Measurements from ENCODE around the gene DLK2.

The DLK2 gene

DNA sequence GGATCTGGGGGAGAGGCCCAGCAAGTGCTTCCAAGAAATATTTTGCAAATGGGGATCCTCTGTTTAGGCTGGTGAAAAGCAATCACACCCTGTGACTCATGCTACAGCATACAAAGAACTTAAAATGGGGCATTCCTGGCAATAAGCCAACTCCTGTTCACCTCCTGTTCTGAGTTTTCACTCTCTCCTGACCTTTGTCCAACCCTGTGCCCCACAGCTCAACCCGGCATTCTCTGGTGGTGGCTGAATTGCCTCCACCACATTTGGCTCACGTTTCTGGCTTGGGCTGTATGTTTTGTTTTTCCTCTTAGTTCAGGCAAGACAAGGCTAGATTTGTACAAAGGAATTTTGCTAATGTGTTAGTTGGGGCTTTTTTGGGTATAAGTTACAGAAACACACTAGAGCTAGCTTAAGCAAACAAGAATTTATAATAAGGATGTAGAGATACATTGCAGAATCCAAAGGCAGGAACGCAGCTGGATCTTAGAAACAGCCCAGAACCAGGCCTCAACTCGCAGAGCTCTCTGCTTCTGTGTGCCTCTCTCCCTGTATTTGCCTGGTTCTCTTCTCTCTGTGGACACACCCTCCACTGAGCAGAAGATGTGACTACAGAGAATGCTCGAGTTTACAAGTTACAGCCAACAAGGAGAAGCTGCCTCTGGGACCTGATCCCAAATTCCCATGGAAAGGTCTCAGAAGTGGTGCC, 18.6 kb downstream of the DLK2 start:
- peaks cover 38% of the 10 kb centered on the region for H3K36me3 ChIP-seq (ENCODE audit: control insufficient read depth, insufficient read depth, low read length)

DNA sequence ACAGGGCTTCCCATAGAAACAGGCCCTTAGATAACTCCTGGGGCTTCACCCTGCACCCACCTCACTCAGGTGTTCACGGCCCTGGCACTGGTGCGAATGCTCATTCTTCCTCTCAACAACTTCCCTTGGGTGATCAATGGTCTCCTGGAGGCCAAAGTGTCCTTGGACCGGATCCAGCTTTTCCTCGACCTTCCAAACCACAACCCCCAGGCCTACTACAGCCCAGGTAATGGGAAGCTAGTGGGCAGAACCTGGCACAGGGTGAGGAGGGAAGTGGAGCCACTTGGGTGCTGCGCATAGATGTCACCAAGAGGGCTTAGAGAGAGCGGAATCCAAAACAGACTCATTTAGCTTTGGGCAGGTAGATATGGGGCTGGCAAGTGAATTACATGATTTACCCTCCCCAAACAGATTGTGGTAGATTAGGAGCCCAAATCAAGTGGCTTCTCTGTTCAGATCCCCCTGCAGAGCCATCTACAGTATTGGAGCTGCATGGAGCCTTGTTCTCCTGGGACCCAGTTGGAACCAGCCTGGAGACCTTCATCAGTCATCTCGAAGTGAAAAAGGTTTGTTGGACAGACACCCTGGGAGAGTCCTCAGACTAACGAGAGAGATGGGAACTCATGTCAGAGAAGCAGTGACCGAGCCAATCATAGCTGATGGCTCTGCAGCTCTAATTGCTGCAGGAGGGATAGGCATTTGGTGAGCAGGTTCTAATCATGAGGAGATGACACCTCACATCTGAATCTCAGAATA, 19.5 kb downstream of the DLK2 start:
- Histone ChIP-seq H3K27me3 (ENCODE audit: control insufficient read depth, insufficient read depth, low read length) (no peaks in the 10 kb centered on the region), H3K9ac (ENCODE audit: low read length) (no peak overlapping the region), H3K4me3 (ENCODE audit: low read depth, low read length) (no peak overlapping the region), H3K4me1 (ENCODE audit: control insufficient read depth, insufficient read depth, low read length) (no peaks in the 10 kb centered on the region), H3K36me3 (ENCODE audit: control insufficient read depth, insufficient read depth, low read length) (peaks cover 34% of the 10 kb centered on the region), H3K27ac (ENCODE audit: low read depth, low read length) (no peak overlapping the region), H3K9me3 (ENCODE audit: control insufficient read depth, insufficient read depth, low read depth, low read length) (no peaks in the 10 kb centered on the region)

More for the DNA sequence above, 18.6 kb downstream of the DLK2 start:
- Histone ChIP-seq H3K4me3 (ENCODE audit: low read depth, low read length) (no peak overlapping the region), H3K27ac (ENCODE audit: low read depth, low read length) (no peak overlapping the region), H3K9me3 (ENCODE audit: control insufficient read depth, insufficient read depth, low read depth, low read length) (no peaks in the 10 kb centered on the region), H3K27me3 (ENCODE audit: control insufficient read depth, insufficient read depth, low read length) (no peaks in the 10 kb centered on the region), H3K4me1 (ENCODE audit: control insufficient read depth, insufficient read depth, low read length) (no peaks in the 10 kb centered on the region), H3K9ac (ENCODE audit: low read length) (no peak overlapping the region)

DNA sequence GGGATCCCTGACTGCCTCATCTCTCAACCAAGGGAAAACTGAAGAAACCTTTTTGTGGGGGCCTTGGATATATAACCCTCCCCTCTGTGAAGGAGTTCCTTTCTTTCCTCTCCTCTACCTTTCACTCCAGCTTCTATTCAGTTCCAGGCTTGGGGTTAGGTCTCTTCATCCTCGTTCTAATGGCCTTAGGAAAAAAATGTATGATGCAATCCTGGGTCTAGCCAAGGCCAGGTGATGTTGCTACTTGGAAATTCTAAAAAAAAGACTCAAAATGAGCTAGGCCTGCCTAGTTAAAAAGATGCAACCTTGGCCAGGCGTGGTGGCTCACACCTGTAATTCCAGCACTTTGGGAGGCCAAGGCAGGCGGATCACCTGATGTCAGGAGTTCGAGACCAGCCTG, 20.4 kb downstream of the DLK2 start:
- no peak overlapping the region for H3K9ac ChIP-seq (ENCODE audit: low read length)

DNA sequence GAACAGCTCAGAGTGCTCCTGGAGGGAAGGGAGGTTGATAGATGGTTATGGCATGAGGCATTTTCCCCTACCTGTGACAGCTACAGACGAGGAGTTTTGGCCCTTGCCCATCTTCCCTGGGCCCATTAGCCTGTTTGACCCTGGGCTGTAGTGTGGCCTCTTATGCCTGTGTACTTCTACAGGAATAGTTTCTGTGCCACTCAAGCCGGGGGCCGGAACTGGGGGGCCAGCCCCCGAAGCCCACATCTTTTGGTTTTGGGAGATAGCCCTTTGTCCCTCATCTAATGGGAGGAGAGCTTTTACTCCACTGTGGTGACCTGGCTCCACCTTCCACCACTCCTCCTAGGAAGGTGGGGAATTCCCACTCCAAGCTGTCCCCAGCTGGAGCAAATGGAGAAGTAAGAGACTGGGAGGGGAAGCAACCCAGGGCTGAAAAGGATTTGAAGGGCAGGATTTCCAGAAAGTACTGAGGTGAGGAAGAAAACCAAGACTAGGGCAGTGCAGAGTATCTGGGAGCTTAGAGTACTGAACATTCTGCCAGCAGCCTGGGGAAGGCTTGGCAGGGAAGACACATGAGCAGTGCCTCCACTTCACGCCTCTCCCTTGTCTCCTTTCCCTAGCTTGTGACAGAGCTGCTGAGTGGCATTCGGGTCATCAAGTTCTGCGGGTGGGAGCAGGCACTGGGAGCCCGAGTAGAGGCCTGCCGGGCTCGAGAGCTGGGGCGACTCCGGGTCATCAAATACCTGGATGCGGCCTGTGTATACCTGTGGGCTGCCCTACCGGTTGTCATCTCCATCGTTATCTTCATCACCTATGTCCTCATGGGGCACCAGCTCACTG, 21.1 kb downstream of the DLK2 start:
- no peaks in the 10 kb centered on the region for H3K27me3 ChIP-seq (ENCODE audit: control insufficient read depth, insufficient read depth, low read length)
- H3K9me3 ChIP-seq (ENCODE audit: control insufficient read depth, insufficient read depth, low read depth, low read length), result no peaks in the 10 kb centered on the region

More for the DNA sequence above, 20.4 kb downstream of the DLK2 start:
- peaks cover 31% of the 10 kb centered on the region for H3K36me3 ChIP-seq (ENCODE audit: control insufficient read depth, insufficient read depth, low read length)
- no peak overlapping the region for H3K27ac ChIP-seq (ENCODE audit: low read depth, low read length)
- H3K4me3 ChIP-seq (ENCODE audit: low read depth, low read length), result no peak overlapping the region
- H3K27me3 ChIP-seq (ENCODE audit: control insufficient read depth, insufficient read depth, low read length), result no peaks in the 10 kb centered on the region
- H3K4me1 ChIP-seq (ENCODE audit: control insufficient read depth, insufficient read depth, low read length), result no peaks in the 10 kb centered on the region
- no peaks in the 10 kb centered on the region for H3K9me3 ChIP-seq (ENCODE audit: control insufficient read depth, insufficient read depth, low read depth, low read length)

DNA sequence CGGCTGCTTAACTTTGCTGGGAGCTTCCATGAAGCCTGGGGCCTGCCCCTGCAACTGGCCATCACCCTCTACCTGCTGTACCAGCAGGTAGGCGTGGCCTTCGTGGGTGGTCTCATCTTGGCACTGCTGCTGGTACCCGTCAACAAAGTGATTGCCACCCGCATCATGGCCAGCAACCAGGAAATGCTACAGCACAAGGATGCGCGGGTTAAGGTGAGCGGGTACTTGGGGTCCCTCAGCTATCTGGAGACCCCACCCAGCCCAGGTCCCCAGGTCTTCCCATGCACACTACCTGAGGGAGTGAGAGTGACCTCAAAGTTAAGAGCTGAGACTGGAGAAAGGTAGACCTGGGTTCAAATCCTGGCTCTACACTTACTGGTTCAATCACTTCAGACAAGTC, 22.2 kb downstream of the DLK2 start:
- Histone ChIP-seq H3K9ac (ENCODE audit: low read length) (no peak overlapping the region), H3K4me1 (ENCODE audit: control insufficient read depth, insufficient read depth, low read length) (no peaks in the 10 kb centered on the region), H3K36me3 (ENCODE audit: control insufficient read depth, insufficient read depth, low read length) (peaks cover 22% of the 10 kb centered on the region), H3K27me3 (ENCODE audit: control insufficient read depth, insufficient read depth, low read length) (no peaks in the 10 kb centered on the region), H3K4me3 (ENCODE audit: low read depth, low read length) (no peak overlapping the region), H3K27ac (ENCODE audit: low read depth, low read length) (no peak overlapping the region), H3K9me3 (ENCODE audit: control insufficient read depth, insufficient read depth, low read depth, low read length) (no peaks in the 10 kb centered on the region)

More for the DNA sequence above, 21.1 kb downstream of the DLK2 start:
- no peak overlapping the region for H3K4me3 ChIP-seq (ENCODE audit: low read depth, low read length)
- no peak overlapping the region for H3K27ac ChIP-seq (ENCODE audit: low read depth, low read length)
- H3K9ac ChIP-seq (ENCODE audit: low read length), result no peak overlapping the region
- H3K36me3 ChIP-seq (ENCODE audit: control insufficient read depth, insufficient read depth, low read length), result peaks cover 31% of the 10 kb centered on the region
- no peaks in the 10 kb centered on the region for H3K4me1 ChIP-seq (ENCODE audit: control insufficient read depth, insufficient read depth, low read length)

DNA sequence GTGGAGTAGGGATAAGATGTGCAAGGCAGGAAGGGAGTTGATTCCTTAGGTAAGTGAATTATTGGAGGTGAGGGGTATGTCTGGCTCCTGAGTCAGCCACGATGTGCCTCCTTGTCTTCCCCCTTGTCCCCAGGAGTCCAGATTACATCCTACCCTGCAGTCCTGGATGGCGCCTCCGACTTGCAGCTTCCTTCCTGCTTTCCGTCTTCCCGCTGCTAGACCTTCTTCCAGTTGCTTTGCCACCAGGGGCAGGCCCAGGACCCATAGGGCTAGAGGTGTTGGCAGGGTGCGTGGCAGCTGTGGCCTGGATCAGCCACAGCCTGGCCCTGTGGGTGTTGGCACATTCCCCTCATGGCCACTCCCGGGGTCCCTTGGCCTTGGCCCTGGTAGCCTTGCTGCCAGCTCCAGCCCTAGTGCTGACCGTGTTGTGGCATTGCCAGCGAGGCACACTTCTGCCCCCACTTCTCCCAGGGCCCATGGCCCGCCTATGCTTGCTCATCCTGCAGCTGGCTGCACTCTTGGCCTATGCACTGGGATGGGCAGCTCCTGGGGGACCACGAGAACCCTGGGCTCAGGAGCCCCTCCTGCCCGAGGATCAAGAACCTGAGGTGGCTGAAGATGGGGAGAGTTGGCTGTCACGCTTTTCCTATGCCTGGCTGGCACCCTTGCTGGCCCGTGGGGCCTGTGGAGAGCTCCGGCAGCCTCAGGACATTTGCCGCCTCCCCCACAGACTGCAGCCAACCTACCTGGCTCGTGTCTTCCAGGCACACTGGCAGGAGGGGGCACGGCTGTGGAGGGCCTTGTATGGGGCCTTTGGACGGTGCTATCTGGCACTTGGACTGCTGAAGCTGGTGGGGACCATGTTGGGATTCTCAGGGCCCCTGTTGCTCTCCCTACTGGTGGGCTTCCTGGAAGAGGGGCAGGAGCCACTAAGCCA, 23.1 kb downstream of the DLK2 start:
- Histone ChIP-seq H3K9me3 (ENCODE audit: control insufficient read depth, insufficient read depth, low read depth, low read length) (no peaks in the 10 kb centered on the region), H3K4me3 (ENCODE audit: low read depth, low read length) (no peak overlapping the region), H3K36me3 (ENCODE audit: control insufficient read depth, insufficient read depth, low read length) (peaks cover 22% of the 10 kb centered on the region), H3K27me3 (ENCODE audit: control insufficient read depth, insufficient read depth, low read length) (no peaks in the 10 kb centered on the region), H3K4me1 (ENCODE audit: control insufficient read depth, insufficient read depth, low read length) (no peaks in the 10 kb centered on the region), H3K9ac (ENCODE audit: low read length) (no peak overlapping the region), H3K27ac (ENCODE audit: low read depth, low read length) (no peak overlapping the region)

DNA sequence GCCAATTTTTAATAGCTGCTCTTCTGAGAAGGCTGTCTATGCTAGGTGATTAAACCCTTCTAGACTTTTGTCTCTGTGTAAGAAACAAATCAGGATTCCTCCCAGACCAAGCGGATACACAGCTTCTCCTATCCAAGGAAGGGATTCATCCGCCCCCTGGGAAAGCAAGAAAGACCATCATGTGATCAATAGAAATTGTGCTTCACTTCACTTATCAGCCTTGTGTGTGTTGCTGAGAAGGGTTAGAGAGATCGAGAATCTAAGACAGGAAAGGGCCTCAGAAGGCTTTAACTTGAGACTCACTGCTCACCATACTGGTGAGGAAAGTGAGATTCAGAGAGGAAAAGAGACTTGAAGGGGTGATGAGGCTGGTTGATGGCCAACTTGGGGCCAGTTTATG, 26.5 kb downstream of the DLK2 start:
- Histone ChIP-seq H3K9me3 (ENCODE audit: control insufficient read depth, insufficient read depth, low read depth, low read length) (peaks cover 8% of the 10 kb centered on the region; the same call in 1 of the 2 replicates), H3K4me3 (ENCODE audit: low read depth, low read length) (peak overlapping the region; percentile 96), H3K36me3 (ENCODE audit: control insufficient read depth, insufficient read depth, low read length) (peaks cover 14% of the 10 kb centered on the region), H3K27me3 (ENCODE audit: control insufficient read depth, insufficient read depth, low read length) (no peaks in the 10 kb centered on the region), H3K9ac (ENCODE audit: low read length) (peak overlapping the region; percentile 90), H3K27ac (ENCODE audit: low read depth, low read length) (no peak overlapping the region), H3K4me1 (ENCODE audit: control insufficient read depth, insufficient read depth, low read length) (no peaks in the 10 kb centered on the region)

DNA sequence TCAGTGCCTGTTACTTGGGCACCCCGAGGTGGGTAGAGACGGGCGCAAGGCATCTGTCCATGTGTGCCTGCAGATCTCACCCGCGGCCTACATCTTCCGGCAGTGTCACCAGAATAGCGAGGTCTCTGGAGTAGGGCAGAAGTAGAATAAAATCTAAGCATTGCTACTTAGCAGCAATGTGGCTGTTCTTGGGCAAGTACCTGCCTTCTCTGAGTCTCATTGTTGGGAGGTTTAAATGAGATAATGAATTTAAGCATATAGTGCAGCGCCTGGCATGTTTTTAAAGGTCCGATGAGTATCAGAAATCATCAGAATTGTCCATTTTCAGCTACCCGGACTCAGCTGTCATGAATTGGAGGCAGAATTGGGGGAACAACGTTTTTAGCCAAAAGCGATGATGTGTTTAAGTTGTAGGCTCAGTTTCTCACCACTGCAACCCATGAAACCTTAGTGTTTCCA, 27.2 kb downstream of the DLK2 start:
- Histone ChIP-seq H3K4me3 (ENCODE audit: low read depth, low read length) (peak overlapping the region; percentile 96), H3K27me3 (ENCODE audit: control insufficient read depth, insufficient read depth, low read length) (no peaks in the 10 kb centered on the region), H3K36me3 (ENCODE audit: control insufficient read depth, insufficient read depth, low read length) (peaks cover 11% of the 10 kb centered on the region), H3K4me1 (ENCODE audit: control insufficient read depth, insufficient read depth, low read length) (no peaks in the 10 kb centered on the region), H3K9me3 (ENCODE audit: control insufficient read depth, insufficient read depth, low read depth, low read length) (peaks cover 9% of the 10 kb centered on the region), H3K27ac (ENCODE audit: low read depth, low read length) (peak overlapping the region; percentile 66; the same call in 1 of the 2 replicates), H3K9ac (ENCODE audit: low read length) (peak overlapping the region; percentile 90)

DNA sequence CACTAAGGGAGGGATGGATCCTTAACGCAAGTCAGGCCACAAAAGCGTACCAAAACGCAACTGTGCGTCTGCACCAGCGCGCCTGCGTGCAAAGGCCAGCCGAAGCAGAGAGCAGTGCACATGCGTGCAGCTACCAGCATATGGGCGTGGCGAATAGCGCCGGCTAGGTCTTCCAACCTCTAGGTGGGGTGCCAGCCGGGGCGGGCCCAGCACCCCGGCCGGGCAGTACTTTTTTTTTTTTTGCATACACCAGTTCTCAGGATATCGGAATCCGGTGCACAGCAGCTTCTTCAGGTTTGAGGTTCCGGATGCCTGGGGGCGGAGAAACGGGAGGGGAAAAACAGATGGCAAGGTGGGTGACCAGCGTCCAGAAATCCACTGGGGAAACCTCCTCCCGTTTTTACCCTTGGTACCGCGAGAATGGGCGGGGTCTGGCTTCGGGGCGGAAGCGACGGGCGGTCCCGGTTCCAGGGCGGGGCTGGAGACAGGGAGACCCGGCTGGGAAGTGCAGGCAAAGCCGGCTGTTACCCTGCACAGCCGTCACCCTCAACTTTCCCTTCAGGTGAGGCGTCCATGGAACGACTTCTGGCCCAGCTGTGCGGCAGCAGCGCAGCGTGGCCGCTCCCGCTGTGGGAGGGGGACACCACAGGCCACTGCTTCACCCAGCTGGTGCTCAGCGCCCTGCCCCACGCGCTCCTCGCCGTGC, 27.8 kb downstream of the DLK2 start, which contains the start of gene ABCC10:
ABCC10 (plus strand) TSS at position 136 of the 706 bp plus-strand sequence; CDS start at position 574, 438 bp downstream.
- Histone ChIP-seq H3K9me3 (ENCODE audit: control insufficient read depth, insufficient read depth, low read depth, low read length) (peaks cover 12% of the 10 kb centered on the region), H3K4me1 (ENCODE audit: control insufficient read depth, insufficient read depth, low read length) (no peaks in the 10 kb centered on the region), H3K9ac (ENCODE audit: low read length) (peak within 1 kb of the TSS; percentile 90), H3K27me3 (ENCODE audit: control insufficient read depth, insufficient read depth, low read length) (no peaks in the 10 kb centered on the region), H3K4me3 (ENCODE audit: low read depth, low read length) (peak within 1 kb of the TSS; percentile 96), H3K27ac (ENCODE audit: low read depth, low read length) (peak within 1 kb of the TSS; percentile 66), H3K36me3 (ENCODE audit: control insufficient read depth, insufficient read depth, low read length) (peaks cover 5% of the 10 kb centered on the region)
